NCI-H128 (cell line): Measurements from ENCODE around the gene FOXD1.
"Not testable (repeated sequence)": the region's sequence is repeated elsewhere in the genome, so short reads cannot be mapped to it uniquely, and the experiment has no call there.

Experiments used
- DNase-seq: peaks from one replicate; lab custom pipeline; 2025; ENCODE audit not compliant: unreplicated experiment; lab: John Stamatoyannopoulos, UW

FOXD1 gene

GRCh38 chr5:73418244-73418691, 30.3 kb downstream of the FOXD1 start:
- no peak for DNase-seq

- DNase-seq, result no peak
These were observed 31.1 kb downstream of the FOXD1 start for GRCh38 chr5:73417303-73418034.

- DNase-seq, result no peak
These were observed 33.0 kb downstream of the FOXD1 start for GRCh38 chr5:73415617-73416016.

- no peak for DNase-seq
These were observed 33.4 kb downstream of the FOXD1 start for GRCh38 chr5:73415171-73415570.

GRCh38 chr5:73412597-73412988, 36.0 kb downstream of the FOXD1 start:
- DNase-seq, result no peak

- no peak for DNase-seq
These were observed 36.5 kb downstream of the FOXD1 start for GRCh38 chr5:73411936-73412596.

GRCh38 chr5:73409927-73410326, 38.6 kb downstream of the FOXD1 start:
- not testable (repeated sequence) for DNase-seq

GRCh38 chr5:73405691-73406090, 42.9 kb downstream of the FOXD1 start:
- no peak for DNase-seq

GRCh38 chr5:73399775-73400174, 48.8 kb downstream of the FOXD1 start:
- DNase-seq, result no peak
